H1 (cell line): ENCODE data around the gene FBXW5. TPM values are rescaled to one million over a fixed set of nuclear protein-coding genes. Genes with fewer than 3 reads are reported as not detected.

Source experiments
- HDAC2 ChIP-seq, 2 experiments: fragments of 300-600 bp in 1 of 2; sonication (generic) in 1 of 2; IDR thresholded peaks; 2 replicates each; pipeline ENCODE4 v1.6.1; 2011 to 2012; ENCODE audit warnings: low read depth in 2 of 2, low read length in 2 of 2, mild to moderate bottlenecking in 2 of 2, moderate library complexity in 2 of 2, borderline replicate concordance in 1 of 2, inconsistent platforms in 1 of 2
- MAFK ChIP-seq: IDR thresholded peaks from 2 replicates; pipeline ENCODE4 v1.6.1; 2012; ENCODE audit warnings: low read depth, mild to moderate bottlenecking, improper control_type of control experiment, low read length
- SIRT6 ChIP-seq: IDR thresholded peaks from one replicate; pipeline ENCODE4 v1.7.1; 2012; ENCODE audit warnings: low read length, inconsistent platforms
- SP1 ChIP-seq: IDR thresholded peaks from 2 replicates; pipeline ENCODE4 v1.6.1; 2011; ENCODE audit warnings: low read depth, low read length
- SP2 ChIP-seq: IDR thresholded peaks from 2 replicates; pipeline ENCODE4 v1.6.1; 2012; ENCODE audit warnings: mild to moderate bottlenecking, low read length, inconsistent platforms
- polyA plus RNA-seq, 7 experiments: library from polyadenylated mRNA; depleted of rRNA in 3 of 7; stranded (reverse) in 5 of 7; unstranded in 2 of 7; fragments of >200 nt in 5 of 7; fragments of 200-250 nt in 2 of 7; gene quantifications; 1 replicate in 5 of 7; 2 replicates in 1 of 7; 4 replicates in 1 of 7; pipeline versions ENCODE4 v1.2.1 to v1.2.3, GENCODE V29; 2011 to 2013; ENCODE audit warnings: missing spikeins in 2 of 7, mixed read lengths in 2 of 7
- total RNA-seq: library from RNA; stranded (reverse); fragmentation: NEBNext Ultra II Directional; extraction: Animal tissue kit (Norgen Biotek cat#: 25700); gene quantifications from 2 replicates; pipeline ENCODE4 v1.2.1, GENCODE V29; 2021

The FBXW5 gene
- total and polyA plus RNA-seq, 2 of the 8 experiments (the other 6 are each of a cell fraction or from before 2014, with no cell fraction given), result 49.0 to 71.0 TPM

GRCh38 chr9:136955202-136955942, 10.8 kb upstream of the FBXW5 start (continued):
- TF ChIP-seq MAFK (no peak), SP2 (no peak), SIRT6 (no peak), HDAC2 (IDR thresholded peaks at IDR 0.05; ENCODE audit: borderline replicate concordance in 1 of 2, low read depth in 2 of 2, low read length in 2 of 2) (no peak), SP1 (no peak)
